MM.1S (cell line): Measurements from ENCODE around the gene SSC5D.

Source experiments
- DNase-seq: peaks from one replicate; pipeline ENCODE4 v3.0.0-alpha.2; 2015
- H2AFZ ChIP-seq: fragments of 300-600 bp; sonication (generic); 2 replicates; pipeline ENCODE4 v1.6.0; 2016; ENCODE audit warnings: antibody characterized with exemption, low read length
- H3F3A ChIP-seq: fragments of 300-600 bp; sonication (generic); 2 replicates; pipeline ENCODE4 v1.6.1; 2016; ENCODE audit warnings: mild to moderate bottlenecking, antibody characterized with exemption, low read length, moderate library complexity, mixed read lengths; ENCODE audit not compliant: insufficient read depth
- H3K27ac ChIP-seq: fragments of 300-600 bp; sonication (generic); 2 replicates; pipeline ENCODE4 v1.5.1; 2016; ENCODE audit warnings: mild to moderate bottlenecking, low read length
- H3K27me3 ChIP-seq: fragments of 300-600 bp; sonication (generic); replicated peaks from 2 replicates; pipeline ENCODE4 v1.6.0; 2016; ENCODE audit warnings: low read length; ENCODE audit not compliant: insufficient read depth
- H3K36me3 ChIP-seq: fragments of 300-600 bp; sonication (generic); replicated peaks from 2 replicates; pipeline ENCODE4 v1.6.1; 2016; ENCODE audit warnings: mild to moderate bottlenecking, low read length, mixed read lengths; ENCODE audit not compliant: insufficient read depth
- H3K4me1 ChIP-seq: fragments of 300-600 bp; sonication (generic); 2 replicates; pipeline ENCODE4 v1.6.1; 2016; ENCODE audit warnings: low read length, mixed read lengths
- H3K4me2 ChIP-seq: fragments of 300-600 bp; sonication (generic); 2 replicates; pipeline ENCODE4 v1.6.0; 2016; ENCODE audit warnings: low read depth, low read length
- H3K4me3 ChIP-seq: fragments of 300-600 bp; sonication (generic); 2 replicates; pipeline ENCODE4 v1.5.1; 2016; ENCODE audit warnings: low read length, mixed read lengths
- H3K79me2 ChIP-seq: fragments of 300-600 bp; sonication (generic); 2 replicates; pipeline ENCODE4 v1.6.1; 2016; ENCODE audit warnings: mixed run types, low read length, mixed read lengths
- H3K9ac ChIP-seq: fragments of 300-600 bp; sonication (generic); 2 replicates; pipeline ENCODE4 v1.6.1; 2016; ENCODE audit warnings: low read length, mixed read lengths
- H3K9me2 ChIP-seq: fragments of 300-600 bp; sonication (generic); replicated peaks from 2 replicates; pipeline ENCODE4 v1.6.1; 2016; ENCODE audit warnings: mild to moderate bottlenecking, low read length, mixed read lengths; ENCODE audit not compliant: insufficient read depth
- H3K9me3 ChIP-seq: fragments of 300-600 bp; sonication (generic); replicated peaks from 2 replicates; pipeline ENCODE4 v1.6.1; 2016; ENCODE audit warnings: mild to moderate bottlenecking, low read length, mixed read lengths; ENCODE audit not compliant: insufficient read depth
- H4K20me1 ChIP-seq: fragments of 300-600 bp; sonication (generic); 2 replicates; pipeline ENCODE4 v1.6.1; 2016; ENCODE audit warnings: mild to moderate bottlenecking, low read length, moderate library complexity, mixed read lengths; ENCODE audit not compliant: insufficient read depth
- EZH2 ChIP-seq: fragments of 300-600 bp; sonication (generic); optimal IDR thresholded peaks from 2 replicates; pipeline ENCODE3; 2017; ENCODE audit warnings: low read depth, mild to moderate bottlenecking, antibody characterized with exemption, low read length, mixed read lengths
- EZH2phosphoT487 ChIP-seq: fragments of 300-600 bp; sonication (generic); IDR thresholded peaks from 2 replicates; pipeline ENCODE4 v1.6.1; 2018; ENCODE audit warnings: antibody characterized with exemption, low read length
- TF ChIP-seq, protein P1 (sequence below): fragments of 300-600 bp; sonication (generic); IDR thresholded peaks from 2 replicates; pipeline ENCODE4 v1.5.1; 2016; ENCODE audit warnings: antibody characterized with exemption, low read length, mixed read lengths

SSC5D gene

DNA sequence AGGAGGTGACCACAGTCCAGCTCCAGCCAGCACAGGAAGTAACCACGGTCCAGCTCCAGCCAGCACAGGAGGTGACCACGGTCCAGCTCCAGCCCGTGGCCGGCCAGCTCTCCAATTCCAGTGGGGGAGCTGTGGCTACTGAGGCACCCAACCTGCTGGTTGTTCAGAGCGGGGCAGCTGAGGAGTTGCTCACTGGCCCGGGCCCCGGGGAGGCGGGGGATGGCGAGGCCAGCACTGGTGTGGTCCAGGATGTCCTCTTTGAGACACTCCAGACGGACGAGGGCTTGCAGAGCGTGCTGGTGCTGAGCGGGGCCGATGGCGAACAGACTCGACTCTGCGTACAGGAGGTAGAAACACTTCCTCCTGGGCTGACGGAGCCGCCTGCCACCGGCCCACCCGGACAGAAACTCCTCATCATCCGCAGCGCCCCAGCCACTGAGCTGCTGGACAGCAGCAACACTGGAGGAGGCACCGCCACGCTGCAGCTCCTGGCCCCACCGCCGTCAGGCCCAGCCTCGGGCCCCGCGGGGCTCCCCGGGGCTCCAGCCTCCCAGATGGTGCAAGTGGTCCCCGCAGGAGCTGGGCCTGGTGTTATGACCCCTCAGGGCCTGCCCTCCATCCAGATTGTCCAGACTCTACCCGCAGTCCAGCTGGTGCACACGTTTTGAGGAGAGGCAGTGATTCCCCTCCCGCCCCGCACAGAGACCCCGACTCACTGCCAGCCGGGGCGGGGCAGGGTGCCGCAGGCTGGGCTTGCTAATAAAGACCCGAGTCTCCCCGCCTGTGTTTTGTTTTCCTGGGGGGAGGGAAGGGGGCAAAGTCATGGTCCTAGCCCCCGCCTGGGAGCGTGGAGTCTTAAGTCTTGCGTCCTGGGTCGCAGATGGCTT is 4.3 kb upstream of the SSC5D start:
- Histone ChIP-seq H3K36me3 (no peaks in the 10 kb centered on the region), H3K79me2 (peaks cover 2% of the 10 kb centered on the region; the same call in 1 of the 2 replicates), H3K4me1 (no peaks in the 10 kb centered on the region), H3K4me2 (no peak overlapping the region), H3K4me3 (no peak overlapping the region), H3K9me2 (no peaks in the 10 kb centered on the region), H2AFZ (no peak overlapping the region), H3K9me3 (no peaks in the 10 kb centered on the region), H3K9ac (no peak overlapping the region), H3K27ac (no peak overlapping the region), H4K20me1 (no peaks in the 10 kb centered on the region), H3F3A (no peaks in the 10 kb centered on the region), H3K27me3 (peaks cover 45% of the 10 kb centered on the region)
- TF ChIP-seq EZH2phosphoT487 (no peak), EZH2 (no peak)
- TF ChIP-seq, protein P1, sequence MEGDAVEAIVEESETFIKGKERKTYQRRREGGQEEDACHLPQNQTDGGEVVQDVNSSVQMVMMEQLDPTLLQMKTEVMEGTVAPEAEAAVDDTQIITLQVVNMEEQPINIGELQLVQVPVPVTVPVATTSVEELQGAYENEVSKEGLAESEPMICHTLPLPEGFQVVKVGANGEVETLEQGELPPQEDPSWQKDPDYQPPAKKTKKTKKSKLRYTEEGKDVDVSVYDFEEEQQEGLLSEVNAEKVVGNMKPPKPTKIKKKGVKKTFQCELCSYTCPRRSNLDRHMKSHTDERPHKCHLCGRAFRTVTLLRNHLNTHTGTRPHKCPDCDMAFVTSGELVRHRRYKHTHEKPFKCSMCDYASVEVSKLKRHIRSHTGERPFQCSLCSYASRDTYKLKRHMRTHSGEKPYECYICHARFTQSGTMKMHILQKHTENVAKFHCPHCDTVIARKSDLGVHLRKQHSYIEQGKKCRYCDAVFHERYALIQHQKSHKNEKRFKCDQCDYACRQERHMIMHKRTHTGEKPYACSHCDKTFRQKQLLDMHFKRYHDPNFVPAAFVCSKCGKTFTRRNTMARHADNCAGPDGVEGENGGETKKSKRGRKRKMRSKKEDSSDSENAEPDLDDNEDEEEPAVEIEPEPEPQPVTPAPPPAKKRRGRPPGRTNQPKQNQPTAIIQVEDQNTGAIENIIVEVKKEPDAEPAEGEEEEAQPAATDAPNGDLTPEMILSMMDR, result no peak
- no peak for DNase-seq

DNA sequence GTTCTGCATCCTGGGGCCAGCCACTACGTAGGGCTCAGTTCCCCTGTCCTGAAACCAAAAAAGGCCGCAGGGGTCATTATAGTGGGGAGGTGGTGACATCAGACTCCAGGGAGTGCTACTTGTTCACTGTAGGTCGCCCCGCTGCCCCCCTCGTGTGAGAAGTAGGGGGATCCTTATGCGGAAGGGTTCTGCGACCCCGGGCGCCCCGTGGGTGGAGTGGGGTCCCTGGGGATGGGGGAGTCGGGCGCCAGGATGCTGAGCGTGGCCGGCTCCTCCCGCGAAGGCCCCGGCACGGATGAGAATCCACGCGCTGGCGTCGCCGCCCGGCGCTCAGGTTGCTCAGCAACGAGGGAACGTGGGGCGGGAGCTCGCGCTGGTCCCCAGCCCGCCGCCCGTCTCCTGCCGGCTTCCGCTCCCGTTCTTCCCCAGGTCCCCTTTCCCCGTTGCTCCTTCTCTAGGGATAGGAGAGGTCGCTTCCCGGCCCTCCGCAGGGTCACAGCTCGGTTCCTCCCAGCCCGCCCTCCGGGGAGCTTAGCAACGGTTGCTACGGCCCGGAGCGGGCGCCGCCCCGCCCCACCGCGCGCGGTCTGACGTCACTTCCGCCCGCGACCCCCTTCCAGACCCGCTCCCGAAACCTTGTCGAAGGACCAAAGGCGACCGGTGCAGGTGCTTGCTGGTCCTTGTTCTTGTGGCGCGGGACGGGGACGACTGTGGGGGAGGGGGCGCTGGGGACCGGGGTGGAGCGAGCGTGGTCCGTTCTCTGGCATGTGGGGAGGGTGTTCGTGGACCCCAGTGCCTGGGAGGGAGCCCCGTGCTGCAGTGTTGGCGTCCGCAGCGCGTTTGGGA is 3.4 kb upstream of the SSC5D start, which contains the start of gene NAT14:
TSS of gene NAT14 (plus strand) at position 596 of the 846 bp plus-strand sequence. CDS start 521 bp downstream, outside the sequence.
- no peaks in the 10 kb centered on the region for H3K36me3 ChIP-seq
- no peak within 1 kb of the TSS for H3K9ac ChIP-seq
- H2AFZ ChIP-seq, result no peak within 1 kb of the TSS
- H3K9me2 ChIP-seq, result no peaks in the 10 kb centered on the region
- H3F3A ChIP-seq, result no peaks in the 10 kb centered on the region
- H3K4me2 ChIP-seq, result no peak within 1 kb of the TSS
- no peaks in the 10 kb centered on the region for H3K79me2 ChIP-seq
- no peak within 1 kb of the TSS for H3K27ac ChIP-seq
- no peak for DNase-seq
- no peak for TF ChIP-seq EZH2phosphoT487
- no peaks in the 10 kb centered on the region for H3K9me3 ChIP-seq
- no peaks in the 10 kb centered on the region for H4K20me1 ChIP-seq
- no peaks in the 10 kb centered on the region for H3K4me1 ChIP-seq
- H3K27me3 ChIP-seq, result peaks cover 53% of the 10 kb centered on the region
- H3K4me3 ChIP-seq, result no peak within 1 kb of the TSS

DNA sequence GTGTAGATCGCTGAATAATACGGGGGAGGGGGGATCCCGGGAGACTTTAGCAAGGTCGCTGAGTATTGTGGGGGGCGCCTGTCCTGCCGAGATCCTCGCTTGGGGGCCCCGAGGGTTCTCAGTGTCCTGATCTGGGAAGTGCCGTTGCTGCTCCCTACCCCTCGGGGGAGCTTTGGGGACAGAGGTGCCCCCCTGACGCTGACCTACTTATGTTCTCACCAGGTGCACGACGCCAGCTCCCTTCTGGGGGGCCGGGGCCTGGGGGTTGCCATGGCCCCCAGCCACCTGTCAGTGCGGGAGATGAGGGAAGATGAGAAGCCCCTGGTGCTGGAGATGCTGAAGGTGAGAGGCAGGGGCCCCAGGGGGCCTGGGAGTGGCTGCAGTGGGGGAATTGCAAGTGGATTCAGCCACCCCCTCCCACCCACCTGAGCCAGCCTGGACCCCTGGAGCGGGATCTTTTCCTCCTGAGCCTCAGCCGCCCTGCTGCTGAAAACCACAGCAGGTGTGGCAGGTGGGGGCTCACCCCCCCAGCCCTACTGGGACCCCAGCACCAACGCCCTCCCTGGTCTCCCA is 2.7 kb upstream of the SSC5D start:
- no peaks in the 10 kb centered on the region for H3K36me3 ChIP-seq
- H4K20me1 ChIP-seq, result no peaks in the 10 kb centered on the region
- no peak overlapping the region for H2AFZ ChIP-seq
- no peak overlapping the region for H3K27ac ChIP-seq
- TF ChIP-seq, protein P1, result no peak
- TF ChIP-seq EZH2 (no peak), EZH2phosphoT487 (no peak)
- no peaks in the 10 kb centered on the region for H3K4me1 ChIP-seq
- H3K9me3 ChIP-seq, result no peaks in the 10 kb centered on the region
- H3K27me3 ChIP-seq, result peaks cover 60% of the 10 kb centered on the region
- no peaks in the 10 kb centered on the region for H3K9me2 ChIP-seq
- no peak overlapping the region for H3K4me2 ChIP-seq
- H3F3A ChIP-seq, result no peaks in the 10 kb centered on the region
- H3K4me3 ChIP-seq, result no peak overlapping the region
- H3K9ac ChIP-seq, result no peak overlapping the region
- no peaks in the 10 kb centered on the region for H3K79me2 ChIP-seq
- no peak for DNase-seq
